ENCODE measurements around the gene GALNT9. TPM values are rescaled to one million over a fixed set of nuclear protein-coding genes. Genes with fewer than 3 reads are reported as not detected.
"Not testable (repeated sequence)": the region's sequence is repeated elsewhere in the genome, so short reads cannot be mapped to it uniquely, and the experiment has no call there.

GALNT9 gene
- total RNA-seq (0.51 and 2.8 TPM in 2 replicates), polyA plus RNA-seq (0.10 and 2.0 TPM in 2 replicates), polyA minus RNA-seq (ENCODE audit: low replicate concordance) (2.8 TPM in 1 of 2 replicates, not detected in the other)
- polyA plus RNA-seq (2012), result 0.29 and 4.9 TPM in 2 replicates

- H3K4me3 ChIP-seq (replicated peaks in 1 of 4; ENCODE audit: control extremely low read depth in 1 of 4, insufficient read depth in 1 of 4, low read depth in 3 of 4, low read length in 4 of 4), result no peak within 1 kb of the TSS
- peak within 1 kb of the TSS; percentile 8 for H3K27ac ChIP-seq (ENCODE audit: insufficient read depth, low read length)
These were observed at the start of gene GALNT9 for GRCh38 chr12:132329036-132329719. Gene GALNT9 (minus strand): TSS chr12:132329589. CDS start chr12:132329203, 386 bp downstream.

DNA sequence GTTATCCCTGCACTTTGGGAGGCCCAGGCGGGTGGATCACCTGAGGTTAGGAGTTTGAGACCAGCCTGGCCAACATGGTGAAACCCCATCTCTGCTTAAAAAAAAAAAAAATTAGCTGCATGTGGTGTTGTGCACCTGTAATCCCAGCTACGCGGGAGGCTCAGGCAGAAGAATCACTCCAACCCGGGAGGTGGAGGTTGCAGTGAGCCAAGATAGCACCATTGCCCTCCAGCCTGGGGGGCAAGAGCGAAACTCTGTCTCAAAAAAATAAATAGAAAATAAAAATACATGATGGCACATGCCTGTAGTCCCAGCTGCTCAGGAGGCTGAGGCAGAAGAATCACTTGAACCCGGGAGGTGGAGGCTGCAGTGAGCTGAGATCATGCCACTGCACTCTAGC lies 49.7 kb upstream of the GALNT9 start:
- not testable (repeated sequence) for H3K27me3 ChIP-seq (ENCODE audit: control insufficient read depth, insufficient read depth, low read length); H3K27ac ChIP-seq (ENCODE audit: insufficient read depth, low read length); H3K4me3 ChIP-seq (replicated peaks in 1 of 4; ENCODE audit: control extremely low read depth in 1 of 4, insufficient read depth in 1 of 4, low read depth in 3 of 4, low read length in 4 of 4); H3K9ac ChIP-seq (ENCODE audit: insufficient read depth, low read length); H3K36me3 ChIP-seq (ENCODE audit: control insufficient read depth, insufficient read depth, low read length); H4K20me1 ChIP-seq (ENCODE audit: control insufficient read depth, extremely low read depth, insufficient read depth, low read length); H3K79me2 ChIP-seq (ENCODE audit: control insufficient read depth, insufficient read depth, low read length); H3K4me1 ChIP-seq (ENCODE audit: control insufficient read depth, extremely low read depth, insufficient read depth, low read length); H3K4me2 ChIP-seq (ENCODE audit: extremely low read depth, insufficient read depth, low read length); H2AFZ ChIP-seq (ENCODE audit: low read length); H3K9me3 ChIP-seq (ENCODE audit: control insufficient read depth, insufficient read depth, low read depth, low read length); DNase-seq (ENCODE audit: low read depth in 2 of 2)

More at GRCh38 chr12:132329036-132329719, at the start of gene GALNT9:
- Histone ChIP-seq H3K9me3 (ENCODE audit: control insufficient read depth, insufficient read depth, low read depth, low read length) (no peaks in the 10 kb centered on the region), H3K79me2 (ENCODE audit: control insufficient read depth, insufficient read depth, low read length) (no peaks in the 10 kb centered on the region), H2AFZ (ENCODE audit: low read length) (no peak within 1 kb of the TSS), H3K4me2 (ENCODE audit: extremely low read depth, insufficient read depth, low read length) (no peak within 1 kb of the TSS), H3K4me1 (ENCODE audit: control insufficient read depth, extremely low read depth, insufficient read depth, low read length) (no peaks in the 10 kb centered on the region), H3K9ac (ENCODE audit: insufficient read depth, low read length) (no peak within 1 kb of the TSS), H3K36me3 (ENCODE audit: control insufficient read depth, insufficient read depth, low read length) (no peaks in the 10 kb centered on the region), H4K20me1 (ENCODE audit: control insufficient read depth, extremely low read depth, insufficient read depth, low read length) (no peaks in the 10 kb centered on the region), H3K27me3 (ENCODE audit: control insufficient read depth, insufficient read depth, low read length) (no peaks in the 10 kb centered on the region)
- no peak for TF ChIP-seq EZH2 (IDR thresholded peaks at IDR 0.05; ENCODE audit: low read length, missing control alignments)
- TF ChIP-seq, protein P1, sequence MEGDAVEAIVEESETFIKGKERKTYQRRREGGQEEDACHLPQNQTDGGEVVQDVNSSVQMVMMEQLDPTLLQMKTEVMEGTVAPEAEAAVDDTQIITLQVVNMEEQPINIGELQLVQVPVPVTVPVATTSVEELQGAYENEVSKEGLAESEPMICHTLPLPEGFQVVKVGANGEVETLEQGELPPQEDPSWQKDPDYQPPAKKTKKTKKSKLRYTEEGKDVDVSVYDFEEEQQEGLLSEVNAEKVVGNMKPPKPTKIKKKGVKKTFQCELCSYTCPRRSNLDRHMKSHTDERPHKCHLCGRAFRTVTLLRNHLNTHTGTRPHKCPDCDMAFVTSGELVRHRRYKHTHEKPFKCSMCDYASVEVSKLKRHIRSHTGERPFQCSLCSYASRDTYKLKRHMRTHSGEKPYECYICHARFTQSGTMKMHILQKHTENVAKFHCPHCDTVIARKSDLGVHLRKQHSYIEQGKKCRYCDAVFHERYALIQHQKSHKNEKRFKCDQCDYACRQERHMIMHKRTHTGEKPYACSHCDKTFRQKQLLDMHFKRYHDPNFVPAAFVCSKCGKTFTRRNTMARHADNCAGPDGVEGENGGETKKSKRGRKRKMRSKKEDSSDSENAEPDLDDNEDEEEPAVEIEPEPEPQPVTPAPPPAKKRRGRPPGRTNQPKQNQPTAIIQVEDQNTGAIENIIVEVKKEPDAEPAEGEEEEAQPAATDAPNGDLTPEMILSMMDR (conservative IDR thresholded peaks at IDR 0.05 in 1 of 2, IDR thresholded peaks at IDR 0.05 in 1 of 2; ENCODE audit: low read depth in 1 of 2, low read length in 2 of 2), result no peak
- peak in 1 of 2 donors; percentile 23 for DNase-seq (ENCODE audit: low read depth in 2 of 2)

GRCh38 chr12:132377147-132377546 lies 47.8 kb upstream of the GALNT9 start:
- no peaks in the 10 kb centered on the region for H3K36me3 ChIP-seq (ENCODE audit: control insufficient read depth, insufficient read depth, low read length)
- H2AFZ ChIP-seq (ENCODE audit: low read length), result no peak overlapping the region
- H3K4me3 ChIP-seq (replicated peaks in 1 of 4; ENCODE audit: control extremely low read depth in 1 of 4, insufficient read depth in 1 of 4, low read depth in 3 of 4, low read length in 4 of 4), result no peak overlapping the region
- no peaks in the 10 kb centered on the region for H3K79me2 ChIP-seq (ENCODE audit: control insufficient read depth, insufficient read depth, low read length)
- H3K27ac ChIP-seq (ENCODE audit: insufficient read depth, low read length), result no peak overlapping the region
- TF ChIP-seq, protein P1 (conservative IDR thresholded peaks at IDR 0.05 in 1 of 2, IDR thresholded peaks at IDR 0.05 in 1 of 2; ENCODE audit: low read depth in 1 of 2, low read length in 2 of 2), result no peak
- no peak for TF ChIP-seq EZH2 (IDR thresholded peaks at IDR 0.05; ENCODE audit: low read length, missing control alignments)
- H4K20me1 ChIP-seq (ENCODE audit: control insufficient read depth, extremely low read depth, insufficient read depth, low read length), result no peaks in the 10 kb centered on the region
- H3K4me2 ChIP-seq (ENCODE audit: extremely low read depth, insufficient read depth, low read length), result no peak overlapping the region
- H3K27me3 ChIP-seq (ENCODE audit: control insufficient read depth, insufficient read depth, low read length), result peaks cover 4% of the 10 kb centered on the region
- H3K9ac ChIP-seq (ENCODE audit: insufficient read depth, low read length), result no peak overlapping the region
- no peaks in the 10 kb centered on the region for H3K9me3 ChIP-seq (ENCODE audit: control insufficient read depth, insufficient read depth, low read depth, low read length)
- no peak for DNase-seq (ENCODE audit: low read depth in 2 of 2)
- H3K4me1 ChIP-seq (ENCODE audit: control insufficient read depth, extremely low read depth, insufficient read depth, low read length), result no peaks in the 10 kb centered on the region
